SK-N-MC (cell line): Measurements from ENCODE around the gene DNAH1.

ENCODE experiments used
- EZH2 ChIP-seq: fragments of 200-600 bp; sonication (generic); IDR thresholded peaks from one replicate; pipeline ENCODE4 v1.6.1; 2017; ENCODE audit warnings: antibody characterized with exemption
- POLR2AphosphoS5 ChIP-seq: IDR thresholded peaks from 2 replicates; pipeline ENCODE4 v1.6.1; 2012; ENCODE audit warnings: mild to moderate bottlenecking, low read depth, low read length, borderline replicate concordance

- TF ChIP-seq EZH2: no peak
- no peak for TF ChIP-seq POLR2AphosphoS5
Measured at GRCh38 chr3:52405066-52405465, 88.9 kb downstream of the DNAH1 start.
